HepG2 (cell line): ENCODE data around the gene CEP19. TPM values are rescaled to one million over a fixed set of nuclear protein-coding genes. Genes with fewer than 3 reads are reported as not detected.

Experiments used
- ARNT2 ChIP-seq: sonication (generic); formaldehyde crosslinking; IDR thresholded peaks from 2 replicates; pipeline ENCODE4 v1.8.0; 2022; ENCODE audit warnings: mild to moderate bottlenecking, low read depth, missing genetic modification reagents, moderate library complexity
- BRD4 ChIP-seq: sonication (generic); formaldehyde crosslinking; IDR thresholded peaks from 2 replicates; pipeline ENCODE4 v1.4.0; 2020; ENCODE audit warnings: missing genetic modification reagents
- CCDC6 ChIP-seq: sonication (generic); formaldehyde crosslinking; IDR thresholded peaks from 2 replicates; pipeline ENCODE4 v1.8.1; 2022; ENCODE audit warnings: mild to moderate bottlenecking, missing genetic modification reagents, moderate library complexity
- KAT7 ChIP-seq: IDR thresholded peaks from 2 replicates; pipeline ENCODE4 v1.6.1; 2018; ENCODE audit warnings: borderline replicate concordance, missing compliant biosample characterization
- KDM1A ChIP-seq: IDR thresholded peaks from 2 replicates; pipeline ENCODE4 v1.6.1; 2016; ENCODE audit warnings: missing compliant biosample characterization
- MTA3 ChIP-seq: sonication (generic); formaldehyde crosslinking; IDR thresholded peaks from 2 replicates; pipeline ENCODE4 v1.4.0; 2020; ENCODE audit warnings: missing genetic modification reagents
- PAX8 ChIP-seq: sonication (generic); formaldehyde crosslinking; IDR thresholded peaks from 2 replicates; pipeline ENCODE4 v1.8.0; 2022; ENCODE audit warnings: mild to moderate bottlenecking, missing genetic modification reagents, borderline replicate concordance
- ZFP41 ChIP-seq: sonication (generic); formaldehyde crosslinking; IDR thresholded peaks from 2 replicates; pipeline ENCODE4 v1.4.0; 2020; ENCODE audit warnings: mild to moderate bottlenecking, missing genetic modification reagents, borderline replicate concordance
- ZFX ChIP-seq: sonication (generic); formaldehyde crosslinking; IDR thresholded peaks from 2 replicates; pipeline ENCODE4 v1.4.0; 2020; ENCODE audit warnings: mild to moderate bottlenecking, low read depth, missing genetic modification reagents, moderate library complexity
- ZNF121 ChIP-seq: sonication (generic); formaldehyde crosslinking; IDR thresholded peaks from 2 replicates; pipeline ENCODE4 v1.5.0; 2020; ENCODE audit warnings: mild to moderate bottlenecking, missing genetic modification reagents
- ZNF891 ChIP-seq: sonication (generic); formaldehyde crosslinking; IDR thresholded peaks from 2 replicates; pipeline ENCODE4 v1.5.0; 2020; ENCODE audit warnings: mild to moderate bottlenecking, missing genetic modification reagents
- ZSCAN25 ChIP-seq: sonication (generic); formaldehyde crosslinking; IDR thresholded peaks from 2 replicates; pipeline ENCODE4 v1.8.0; 2022; ENCODE audit warnings: mild to moderate bottlenecking, missing genetic modification reagents
- polyA plus RNA-seq, 8 experiments: library from polyadenylated mRNA; depleted of rRNA in 3 of 8; stranded (reverse) in 7 of 8; unstranded in 1 of 8; fragments of >200 nt; fragmentation: Illumina TruSeq in 4 of 8; extraction: Trizol in 4 of 8; gene quantifications; 2 replicates each; pipeline versions ENCODE4 v1.2.1 to v1.2.3, GENCODE V29; 2011 to 2016; ENCODE audit warnings: low read depth in 4 of 8, missing spikeins in 1 of 8, mixed read lengths in 1 of 8; ENCODE audit not compliant: insufficient read depth in 1 of 8
- total RNA-seq, 5 experiments: library from RNA; depleted of rRNA; stranded (reverse); fragments of >200 nt; fragmentation: Illumina TruSeq; extraction: Trizol; gene quantifications; 2 replicates each; pipeline ENCODE4 v1.2.3, GENCODE V29; 2016; ENCODE audit warnings: low read depth in 1 of 5
- TF ChIP-seq, protein P1 (sequence below): sonication (generic); formaldehyde crosslinking; IDR thresholded peaks from 2 replicates; pipeline ENCODE4 v1.5.0; 2020; ENCODE audit warnings: mild to moderate bottlenecking, missing genetic modification reagents, borderline replicate concordance
- TF ChIP-seq, protein P2 (sequence below): IDR thresholded peaks from 2 replicates; pipeline ENCODE4 v1.6.1; 2016; ENCODE audit warnings: mild to moderate bottlenecking
- TF ChIP-seq, protein P3 (sequence below): sonication (generic); formaldehyde crosslinking; IDR thresholded peaks from 2 replicates; pipeline ENCODE4 v1.8.0; 2022; ENCODE audit warnings: mild to moderate bottlenecking, missing genetic modification reagents, moderate library complexity

The CEP19 gene
- total and polyA plus RNA-seq, 2 of the 13 experiments (the other 11 are each of a cell fraction or from before 2014, with no cell fraction given), result 0.48 to 1.2 TPM

DNA sequence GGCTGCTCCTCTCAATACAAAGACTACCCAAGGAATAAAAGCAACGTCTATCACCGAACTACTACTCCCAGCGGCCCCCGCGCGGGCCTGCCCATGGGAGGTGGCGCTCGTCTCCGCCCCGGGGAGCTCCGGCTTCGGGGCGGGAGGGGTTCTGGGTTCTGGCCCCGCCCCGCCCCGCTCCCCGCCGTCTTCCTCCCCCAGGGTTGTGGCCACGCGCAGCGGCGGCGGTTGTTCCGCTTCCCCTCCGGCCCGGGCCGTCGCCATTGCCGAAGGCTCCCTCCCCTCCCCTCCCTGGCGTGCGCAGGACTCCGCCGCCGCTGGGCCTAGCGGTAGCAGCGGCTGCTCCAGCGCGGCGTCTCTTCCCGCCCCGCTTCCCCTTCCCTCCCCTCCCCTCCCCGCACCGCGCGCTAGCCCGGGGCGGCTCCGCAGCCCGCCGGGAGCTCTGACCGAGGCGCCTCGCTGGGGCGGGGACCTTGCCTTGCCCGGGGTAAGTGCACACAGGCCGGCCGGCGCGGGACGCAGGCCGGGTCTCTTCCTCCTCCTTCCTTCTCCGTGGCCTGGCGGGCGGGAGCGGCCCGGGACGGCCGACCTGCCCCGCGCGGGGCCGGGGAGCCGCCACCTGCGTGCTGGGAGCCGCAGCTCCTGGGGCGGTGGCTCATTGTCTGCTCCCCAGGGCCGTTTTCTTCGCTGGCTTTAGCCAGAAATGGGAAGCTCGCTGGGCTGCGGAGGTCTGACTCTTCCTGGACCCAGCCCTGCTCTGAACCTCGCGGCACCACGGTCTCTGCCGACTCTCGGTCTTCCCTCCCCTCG is 27.8 kb upstream of the CEP19 start, which contains the start of gene PAK2 (continued):
- TF ChIP-seq ZNF891 (CRISPR knock-in tag) (no peak), MTA3 (CRISPR knock-in tag) (no peak), CCDC6 (0 out of 2 replicates have a peak, but pooled peaks have one; percentile 55), ARNT2 (CRISPR knock-in tag) (no peak; the same call in 1 of the 2 replicates), ZSCAN25 (CRISPR knock-in tag) (peak; percentile 90; the same call in 1 of the 2 replicates), ZFP41 (CRISPR knock-in tag) (no peak), ZNF121 (CRISPR knock-in tag) (no peak), KDM1A (CRISPR knock-in tag) (no peak), ZFX (CRISPR knock-in tag) (peak; percentile 90), PAX8 (CRISPR knock-in tag) (no peak), BRD4 (no peak), KAT7 (CRISPR knock-in tag) (peak; percentile 51; the same call in 1 of the 2 replicates)
- TF ChIP-seq, protein P1, sequence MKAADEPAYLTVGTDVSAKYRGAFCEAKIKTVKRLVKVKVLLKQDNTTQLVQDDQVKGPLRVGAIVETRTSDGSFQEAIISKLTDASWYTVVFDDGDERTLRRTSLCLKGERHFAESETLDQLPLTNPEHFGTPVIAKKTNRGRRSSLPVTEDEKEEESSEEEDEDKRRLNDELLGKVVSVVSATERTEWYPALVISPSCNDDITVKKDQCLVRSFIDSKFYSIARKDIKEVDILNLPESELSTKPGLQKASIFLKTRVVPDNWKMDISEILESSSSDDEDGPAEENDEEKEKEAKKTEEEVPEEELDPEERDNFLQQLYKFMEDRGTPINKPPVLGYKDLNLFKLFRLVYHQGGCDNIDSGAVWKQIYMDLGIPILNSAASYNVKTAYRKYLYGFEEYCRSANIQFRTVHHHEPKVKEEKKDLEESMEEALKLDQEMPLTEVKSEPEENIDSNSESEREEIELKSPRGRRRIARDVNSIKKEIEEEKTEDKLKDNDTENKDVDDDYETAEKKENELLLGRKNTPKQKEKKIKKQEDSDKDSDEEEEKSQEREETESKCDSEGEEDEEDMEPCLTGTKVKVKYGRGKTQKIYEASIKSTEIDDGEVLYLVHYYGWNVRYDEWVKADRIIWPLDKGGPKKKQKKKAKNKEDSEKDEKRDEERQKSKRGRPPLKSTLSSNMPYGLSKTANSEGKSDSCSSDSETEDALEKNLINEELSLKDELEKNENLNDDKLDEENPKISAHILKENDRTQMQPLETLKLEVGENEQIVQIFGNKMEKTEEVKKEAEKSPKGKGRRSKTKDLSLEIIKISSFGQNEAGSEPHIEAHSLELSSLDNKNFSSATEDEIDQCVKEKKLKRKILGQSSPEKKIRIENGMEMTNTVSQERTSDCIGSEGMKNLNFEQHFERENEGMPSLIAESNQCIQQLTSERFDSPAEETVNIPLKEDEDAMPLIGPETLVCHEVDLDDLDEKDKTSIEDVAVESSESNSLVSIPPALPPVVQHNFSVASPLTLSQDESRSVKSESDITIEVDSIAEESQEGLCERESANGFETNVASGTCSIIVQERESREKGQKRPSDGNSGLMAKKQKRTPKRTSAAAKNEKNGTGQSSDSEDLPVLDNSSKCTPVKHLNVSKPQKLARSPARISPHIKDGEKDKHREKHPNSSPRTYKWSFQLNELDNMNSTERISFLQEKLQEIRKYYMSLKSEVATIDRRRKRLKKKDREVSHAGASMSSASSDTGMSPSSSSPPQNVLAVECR (CRISPR knock-in tag), result peak; percentile 60; the same call in 1 of the 2 replicates
- TF ChIP-seq, protein P2, sequence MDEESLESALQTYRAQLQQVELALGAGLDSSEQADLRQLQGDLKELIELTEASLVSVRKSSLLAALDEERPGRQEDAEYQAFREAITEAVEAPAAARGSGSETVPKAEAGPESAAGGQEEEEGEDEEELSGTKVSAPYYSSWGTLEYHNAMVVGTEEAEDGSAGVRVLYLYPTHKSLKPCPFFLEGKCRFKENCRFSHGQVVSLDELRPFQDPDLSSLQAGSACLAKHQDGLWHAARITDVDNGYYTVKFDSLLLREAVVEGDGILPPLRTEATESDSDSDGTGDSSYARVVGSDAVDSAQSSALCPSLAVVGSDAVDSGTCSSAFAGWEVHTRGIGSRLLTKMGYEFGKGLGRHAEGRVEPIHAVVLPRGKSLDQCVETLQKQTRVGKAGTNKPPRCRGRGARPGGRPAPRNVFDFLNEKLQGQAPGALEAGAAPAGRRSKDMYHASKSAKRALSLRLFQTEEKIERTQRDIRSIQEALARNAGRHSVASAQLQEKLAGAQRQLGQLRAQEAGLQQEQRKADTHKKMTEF (CRISPR knock-in tag), result peak; percentile 74
- TF ChIP-seq, protein P3, sequence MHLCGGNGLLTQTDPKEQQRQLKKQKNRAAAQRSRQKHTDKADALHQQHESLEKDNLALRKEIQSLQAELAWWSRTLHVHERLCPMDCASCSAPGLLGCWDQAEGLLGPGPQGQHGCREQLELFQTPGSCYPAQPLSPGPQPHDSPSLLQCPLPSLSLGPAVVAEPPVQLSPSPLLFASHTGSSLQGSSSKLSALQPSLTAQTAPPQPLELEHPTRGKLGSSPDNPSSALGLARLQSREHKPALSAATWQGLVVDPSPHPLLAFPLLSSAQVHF, result no peak
